ENCODE data around the gene DDIT4. TPM values are rescaled to one million over a fixed set of nuclear protein-coding genes. Genes with fewer than 3 reads are reported as not detected.

DDIT4 gene
- total and polyA plus RNA-seq, 9 of the 15 experiments (the other 6 are each of a cell fraction or from before 2014, with no cell fraction given): 8.2 to 675 (median 159) TPM

GRCh38 chr10:72257051-72257892 is 16.5 kb upstream of the DDIT4 start:
- no TSS peak for BruUV-seq (replicated peaks)
- Histone ChIP-seq H3K4me3 (no peak overlapping the region), H4K20me1 (replicated peaks; ENCODE audit: control insufficient read depth, insufficient read depth, low read length) (no peaks in the 10 kb centered on the region), H3K79me2 (ENCODE audit: control insufficient read depth, insufficient read depth, low read length) (no peaks in the 10 kb centered on the region), H3K36me3 (ENCODE audit: control insufficient read depth, insufficient read depth, low read length) (no peaks in the 10 kb centered on the region), H3K9me1 (ENCODE audit: control insufficient read depth, insufficient read depth, low read length) (no peaks in the 10 kb centered on the region), H3K9me3 (replicated peaks; ENCODE audit: control insufficient read depth, insufficient read depth, low read depth, low read length) (no peaks in the 10 kb centered on the region), H2AFZ (ENCODE audit: low read depth, low read length) (peak overlapping the region; percentile 33), H3K27me3 (ENCODE audit: control insufficient read depth in 2 of 2, insufficient read depth in 2 of 2, low read length in 2 of 2) (no peaks in the 10 kb centered on the region), H3K4me2 (ENCODE audit: insufficient read depth, low read length) (peak overlapping the region; percentile 4; the same call in 1 of the 2 replicates), H3K27ac (ENCODE audit: extremely low read depth, low read depth, low read length) (peak overlapping the region; percentile 38), H3K9ac (ENCODE audit: insufficient read depth in 1 of 2, low read depth in 2 of 2, low read length in 2 of 2) (peak overlapping the region; percentile 2 to 27; a peak in 3 of 4 replicates), H3K4me1 (replicated peaks in 1 of 2; ENCODE audit: control insufficient read depth in 2 of 2, insufficient read depth in 2 of 2, low read length in 2 of 2) (peaks cover 41 to 57% of the 10 kb centered on the region in 2 experiments)
- intact Hi-C loops (cut with micrococcal nuclease) (loop anchor here (1.0 kb wide), 1 partner anchor 16 kb away; the partner anchor contains the start of gene DDIT4), in situ Hi-C loops (cut with MboI) (no loop called here)
- no peak for FAIRE-seq
- peak; percentile 58 to 72 (median 63) for DNase-seq (ENCODE audit: extremely low read depth in 1 of 4, low spot score in 3 of 4)
- POLR2A ChIA-PET: interaction anchor here (0.6 to 15.0 kb wide), 9 partner anchors 10 to 1079 kb away, joined by 3 to 277 read pairs (median 5); partner anchors contain the start of genes ASCC1 and DDIT4
- WGBS (ENCODE audit: insufficient coverage, low coverage, missing lambda C conversion rate): 61% methylated on average over 8 of the region's 8 CpGs
- CTCF ChIA-PET (ENCODE audit: low intra/inter-chr PET ratio): no interaction called here
- ATAC-seq: peak; percentile 0; the same call in 2 of the 3 replicates
- TF ChIP-seq KDM5B (IDR thresholded peaks at IDR 0.05; ENCODE audit: insufficient replicate concordance, low read depth, low read length): no peak
- TF ChIP-seq CBX3 (IDR thresholded peaks at IDR 0.05; ENCODE audit: borderline replicate concordance in 1 of 2, low read length in 2 of 2): no peak
- no peak for TF ChIP-seq HDAC6 (IDR thresholded peaks at IDR 0.05; ENCODE audit: low read depth, low read length)
- no peak for TF ChIP-seq ZBED1 (IDR thresholded peaks at IDR 0.05)
- no peak for TF ChIP-seq MIER1 (IDR thresholded peaks at IDR 0.05; ENCODE audit: low read depth)
- no peak for TF ChIP-seq ADNP (tag; IDR thresholded peaks at IDR 0.05)
- no peak for TF ChIP-seq ATF2 (CRISPR knock-in tag; IDR thresholded peaks at IDR 0.05)
- peak; percentile 34 to 78 for TF ChIP-seq AFF1 (IDR thresholded peaks at IDR 0.05; ENCODE audit: low read depth in 1 of 2, partially characterized antibody in 2 of 2)
- TF ChIP-seq ETS1 (conservative IDR thresholded peaks at IDR 0.05; ENCODE audit: control insufficient read depth, low read depth, low read length): no peak
